Measurements from ENCODE around the gene MYH16. TPM values are rescaled to one million over a fixed set of nuclear protein-coding genes. Genes with fewer than 3 reads are reported as not detected.
"Not testable (repeated sequence)": the region's sequence is repeated elsewhere in the genome, so short reads cannot be mapped to it uniquely, and the experiment has no call there.

MYH16 gene
- total and polyA plus RNA-seq, 2 experiments from 2014 or later = not detected

DNA sequence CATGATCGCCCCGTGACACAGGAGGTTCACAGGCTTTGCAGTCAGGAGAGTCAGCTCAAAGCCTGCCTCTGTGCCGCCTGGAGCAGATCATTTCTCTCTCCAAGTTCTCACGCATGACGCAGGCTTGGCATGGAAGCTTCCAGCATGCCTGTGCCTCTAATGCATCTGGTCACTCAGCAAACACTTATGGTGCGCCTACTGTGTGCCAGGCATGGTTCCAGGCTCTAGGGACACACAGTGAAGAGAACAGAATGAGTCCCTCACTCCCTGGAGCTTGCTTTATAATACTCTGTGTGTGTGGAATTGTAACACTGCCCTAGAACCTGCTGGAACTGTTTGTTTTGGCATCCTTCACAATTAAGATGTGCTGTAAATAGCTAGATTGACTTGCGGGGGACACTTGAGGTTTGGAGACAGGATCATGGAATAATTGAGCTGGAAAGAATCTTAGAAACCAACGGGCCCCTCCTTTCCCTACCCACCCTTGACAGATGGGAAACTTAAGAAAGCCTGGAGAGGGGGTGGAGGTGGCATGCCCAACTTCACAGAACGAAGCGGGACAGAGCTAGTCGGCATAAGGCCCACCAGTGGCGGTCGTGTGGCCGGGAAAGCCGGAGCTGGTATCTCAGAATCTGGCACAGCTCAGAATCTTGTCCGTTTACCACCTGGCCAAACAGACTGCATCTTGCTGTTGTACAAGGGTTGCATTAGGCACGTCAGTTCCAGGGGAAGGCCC is 4.6 kb upstream of the MYH16 start:
- 52 to 56% methylated on average over 17 of the region's 17 CpGs for WGBS, 2 experiments (ENCODE audit: low coverage in 1 of 2, low lambda C conversion rate in 2 of 2, missing lambda C conversion rate in 2 of 2)
- Histone ChIP-seq H3K9me2 (ENCODE audit: insufficient read depth) (no peaks in the 10 kb centered on the region), H3K36me3 (ENCODE audit: low read depth) (no peaks in the 10 kb centered on the region), H3K27ac (peak overlapping the region; percentile 75), H3K79me2 (ENCODE audit: insufficient read depth) (no peaks in the 10 kb centered on the region), H2AFZ (peak overlapping the region; percentile 38), H3K4me2 (ENCODE audit: unreplicated experiment) (no peak overlapping the region), H3K27me3 (replicated peaks; ENCODE audit: insufficient read depth) (no peaks in the 10 kb centered on the region), H3K9ac (peak overlapping the region; percentile 33), H3K4me3 (no peak overlapping the region), H3F3A (ENCODE audit: insufficient read depth) (peaks cover 18% of the 10 kb centered on the region), H3K4me1 (ENCODE audit: insufficient read depth) (peaks cover 14% of the 10 kb centered on the region), H3K9me3 (ENCODE audit: low read depth) (no peaks in the 10 kb centered on the region), H4K20me1 (ENCODE audit: insufficient read depth) (no peaks in the 10 kb centered on the region)
- TF ChIP-seq EZH2phosphoT487 (IDR thresholded peaks at IDR 0.05; ENCODE audit: insufficient read depth, low read depth) (no peak), EZH2 (IDR thresholded peaks at IDR 0.05; ENCODE audit: insufficient read depth, poor library complexity, severe bottlenecking) (no peak)
- DNase-seq = peak; percentile 83
- in situ Hi-C loops (cut with MboI) = no loop called here

GRCh38 chr7:99268577-99268908 is 4.1 kb upstream of the MYH16 start:
- no peak overlapping the region for H3K4me3 ChIP-seq
- H3K79me2 ChIP-seq (ENCODE audit: insufficient read depth) = no peaks in the 10 kb centered on the region
- no peak overlapping the region for H3K4me2 ChIP-seq (ENCODE audit: unreplicated experiment)
- H2AFZ ChIP-seq = no peak overlapping the region
- no peaks in the 10 kb centered on the region for H3K27me3 ChIP-seq (replicated peaks; ENCODE audit: insufficient read depth)
- H3K4me1 ChIP-seq (ENCODE audit: insufficient read depth) = peaks cover 17% of the 10 kb centered on the region
- no peaks in the 10 kb centered on the region for H3K36me3 ChIP-seq (ENCODE audit: low read depth)
- no peak overlapping the region for H3K9ac ChIP-seq
- H3K9me3 ChIP-seq (ENCODE audit: low read depth) = no peaks in the 10 kb centered on the region
- in situ Hi-C loops (cut with MboI) = no loop called here
- H3F3A ChIP-seq (ENCODE audit: insufficient read depth) = peaks cover 18% of the 10 kb centered on the region
- no peaks in the 10 kb centered on the region for H3K9me2 ChIP-seq (ENCODE audit: insufficient read depth)
- H3K27ac ChIP-seq = no peak overlapping the region
- no peak for TF ChIP-seq EZH2 (IDR thresholded peaks at IDR 0.05; ENCODE audit: insufficient read depth, poor library complexity, severe bottlenecking)
- TF ChIP-seq EZH2phosphoT487 (IDR thresholded peaks at IDR 0.05; ENCODE audit: insufficient read depth, low read depth) = no peak
- H4K20me1 ChIP-seq (ENCODE audit: insufficient read depth) = no peaks in the 10 kb centered on the region
- 81 to 84% methylated on average over 4 of the region's 4 CpGs for WGBS, 2 experiments (ENCODE audit: low coverage in 1 of 2, low lambda C conversion rate in 2 of 2, missing lambda C conversion rate in 2 of 2)
- DNase-seq = no peak

DNA sequence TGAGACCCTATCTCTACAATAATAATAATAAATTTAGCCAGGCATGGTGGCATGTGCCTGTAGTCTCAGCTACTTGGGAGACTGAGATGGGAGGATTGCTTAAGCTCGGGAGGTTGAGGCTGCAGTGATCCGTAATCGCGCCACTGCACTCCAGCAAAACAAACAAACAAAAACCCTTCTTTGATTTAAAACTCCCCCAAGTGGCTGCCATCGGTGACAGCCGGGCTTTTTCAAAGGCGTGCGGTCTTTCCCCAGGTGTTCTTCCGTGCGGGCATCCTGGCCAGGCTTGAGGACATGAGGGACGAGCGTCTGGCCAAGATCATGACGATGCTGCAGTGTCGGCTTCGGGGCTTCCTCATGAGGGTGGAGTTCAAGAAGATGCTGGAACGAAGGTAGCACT is 1.9 kb upstream of the MYH16 start:
- peaks cover 25% of the 10 kb centered on the region for H3K4me1 ChIP-seq (ENCODE audit: insufficient read depth)
- TF ChIP-seq EZH2 (IDR thresholded peaks at IDR 0.05; ENCODE audit: insufficient read depth, poor library complexity, severe bottlenecking) (no peak), EZH2phosphoT487 (IDR thresholded peaks at IDR 0.05; ENCODE audit: insufficient read depth, low read depth) (no peak)
- H3K4me2 ChIP-seq (ENCODE audit: unreplicated experiment) = no peak overlapping the region
- no peaks in the 10 kb centered on the region for H3K9me2 ChIP-seq (ENCODE audit: insufficient read depth)
- H3K27me3 ChIP-seq (replicated peaks; ENCODE audit: insufficient read depth) = no peaks in the 10 kb centered on the region
- H3K9me3 ChIP-seq (ENCODE audit: low read depth) = no peaks in the 10 kb centered on the region
- no peaks in the 10 kb centered on the region for H3K36me3 ChIP-seq (ENCODE audit: low read depth)
- peaks cover 18% of the 10 kb centered on the region for H3F3A ChIP-seq (ENCODE audit: insufficient read depth)
- DNase-seq = no peak
- WGBS, 2 experiments (ENCODE audit: low coverage in 1 of 2, low lambda C conversion rate in 2 of 2, missing lambda C conversion rate in 2 of 2) = 87 to 94% methylated on average over 16 of the region's 16 CpGs
- no peak overlapping the region for H3K9ac ChIP-seq
- H3K4me3 ChIP-seq = no peak overlapping the region
- no peak overlapping the region for H3K27ac ChIP-seq
- no peaks in the 10 kb centered on the region for H4K20me1 ChIP-seq (ENCODE audit: insufficient read depth)
- no peak overlapping the region for H2AFZ ChIP-seq
- H3K79me2 ChIP-seq (ENCODE audit: insufficient read depth) = no peaks in the 10 kb centered on the region
- in situ Hi-C loops (cut with MboI) = no loop called here

DNA sequence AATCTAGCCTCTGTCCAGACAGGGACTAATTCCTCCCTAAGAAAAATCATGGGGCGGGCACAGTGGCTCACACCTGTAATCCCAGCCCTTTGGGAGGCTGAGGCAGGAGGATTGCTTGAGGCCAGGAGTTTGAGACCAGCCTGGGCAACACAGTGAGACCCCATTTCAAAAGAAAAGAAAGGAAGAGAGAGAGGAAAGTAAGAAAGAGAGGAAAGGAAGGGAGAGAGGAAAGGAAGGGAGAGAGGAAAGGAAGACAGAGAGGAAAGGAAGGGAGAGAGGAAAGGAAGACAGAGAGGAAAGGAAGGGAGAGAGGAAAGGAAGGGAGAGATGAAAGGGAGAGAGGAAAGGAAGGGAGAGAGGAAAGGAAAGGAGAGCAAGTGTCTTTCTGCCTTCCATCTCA is 922 bp downstream of the MYH16 start:
- in situ Hi-C loops (cut with MboI); H3K9me2 ChIP-seq (ENCODE audit: insufficient read depth); H3K9ac ChIP-seq; H3K4me2 ChIP-seq (ENCODE audit: unreplicated experiment); H3K36me3 ChIP-seq (ENCODE audit: low read depth); DNase-seq; H3K27me3 ChIP-seq (replicated peaks; ENCODE audit: insufficient read depth); H4K20me1 ChIP-seq (ENCODE audit: insufficient read depth); H3K27ac ChIP-seq; H3K79me2 ChIP-seq (ENCODE audit: insufficient read depth); H3K4me3 ChIP-seq; H3F3A ChIP-seq (ENCODE audit: insufficient read depth); H3K9me3 ChIP-seq (ENCODE audit: low read depth): not testable (repeated sequence)
- H3K4me1 ChIP-seq (ENCODE audit: insufficient read depth) = peaks cover 11% of the 10 kb centered on the region
- WGBS, 2 experiments (ENCODE audit: low coverage in 1 of 2, low lambda C conversion rate in 2 of 2, missing lambda C conversion rate in 2 of 2) = 100% methylated on average over 1 of the region's 1 CpG
- peak overlapping the region; percentile 7; the same call in 1 of the 2 replicates for H2AFZ ChIP-seq

DNA sequence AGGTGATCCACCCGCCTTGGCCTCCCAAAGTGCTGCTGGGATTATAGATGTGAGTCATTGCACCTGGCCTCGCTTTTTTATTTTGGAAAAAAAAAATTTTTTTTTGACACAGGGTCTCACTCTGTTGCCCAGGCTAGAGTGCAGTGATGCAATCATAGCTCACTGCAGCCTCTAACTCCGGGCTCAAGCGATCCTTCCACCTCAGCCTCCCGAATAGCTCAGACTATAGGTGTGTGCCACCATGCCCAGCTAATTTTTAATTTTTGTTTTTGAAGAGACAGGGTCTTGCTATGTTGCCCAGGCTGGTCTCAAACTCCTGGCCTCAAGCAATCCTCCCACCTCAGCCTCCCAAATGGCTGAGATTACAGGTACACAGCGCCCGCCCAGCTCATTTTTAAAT is 2.3 kb downstream of the MYH16 start:
- H3K27me3 ChIP-seq (replicated peaks; ENCODE audit: insufficient read depth); H3K9me2 ChIP-seq (ENCODE audit: insufficient read depth); in situ Hi-C loops (cut with MboI); H3F3A ChIP-seq (ENCODE audit: insufficient read depth); H3K9me3 ChIP-seq (ENCODE audit: low read depth); H2AFZ ChIP-seq; H3K79me2 ChIP-seq (ENCODE audit: insufficient read depth); H3K4me2 ChIP-seq (ENCODE audit: unreplicated experiment); H4K20me1 ChIP-seq (ENCODE audit: insufficient read depth); H3K36me3 ChIP-seq (ENCODE audit: low read depth); H3K4me3 ChIP-seq; H3K27ac ChIP-seq; H3K9ac ChIP-seq; DNase-seq: not testable (repeated sequence)
- 97% methylated on average over 7 of the region's 7 CpGs for WGBS, 2 experiments (ENCODE audit: low coverage in 1 of 2, low lambda C conversion rate in 2 of 2, missing lambda C conversion rate in 2 of 2)
- H3K4me1 ChIP-seq (ENCODE audit: insufficient read depth) = peaks cover 11% of the 10 kb centered on the region

Measured in GM23248 (cell line).